Ishikawa (cell line): ENCODE measurements around the gene OR4N2.

Source experiments
- EP300 ChIP-seq: IDR thresholded peaks from 2 replicates; pipeline ENCODE4 v1.6.1; 2012; ENCODE audit warnings: borderline replicate concordance
- TAF1 ChIP-seq: IDR thresholded peaks from 2 replicates; pipeline ENCODE4 v1.6.1; 2012; ENCODE audit warnings: low read depth, mild to moderate bottlenecking
- YY1 ChIP-seq: IDR thresholded peaks from 2 replicates; pipeline ENCODE4 v1.6.1; 2012; ENCODE audit warnings: low read depth

DNA sequence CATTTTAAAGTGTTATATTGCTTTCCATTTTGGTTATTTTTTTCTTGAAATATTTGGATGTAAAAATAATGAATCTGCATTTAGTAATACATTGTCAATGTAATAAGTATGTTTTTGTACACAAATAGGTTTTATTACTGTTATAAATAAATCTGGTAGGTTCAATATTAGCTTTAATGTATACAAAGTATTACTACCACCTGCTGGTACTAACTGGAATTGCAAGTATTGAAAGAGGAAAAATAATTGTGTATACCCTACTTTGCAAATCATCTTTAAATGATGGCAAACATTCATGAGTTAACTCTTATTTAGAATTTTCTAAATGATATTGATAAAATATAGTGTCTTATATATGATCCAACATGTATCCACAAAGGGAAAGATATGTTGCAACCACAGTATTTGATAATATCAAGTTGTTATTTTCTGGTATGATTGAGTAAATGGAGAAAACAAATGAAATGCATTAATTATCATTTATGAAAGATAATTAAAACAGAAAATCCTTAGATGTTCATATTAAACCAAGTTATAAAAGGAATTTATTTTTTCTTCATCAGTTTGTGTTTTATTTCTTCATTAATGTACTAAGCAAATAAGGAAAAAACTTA lies 74.6 kb downstream of the OR4N2 start:
- TF ChIP-seq EP300 (no peak), TAF1 (no peak), YY1 (no peak)
